Stomach (tissue), 9 donors: ENCODE data around the gene CELA2A. TPM values are rescaled to one million over a fixed set of nuclear protein-coding genes. Genes with fewer than 3 reads are reported as not detected.

Experiments
- DNase-seq, 2 donors: peaks; one replicate each; pipeline versions ENCODE4 v3.0.0 to v3.0.0-alpha.2; 2013 to 2019
- H3K27ac ChIP-seq, 5 donors: fragments of 200-600 bp in 4 of 5; sonication (generic) in 4 of 5; one replicate each; pipeline ENCODE4 v1.5.1; 2013 to 2019; ENCODE audit warnings: mild to moderate bottlenecking in 1 of 5, moderate library complexity in 1 of 5
- H3K27me3 ChIP-seq, 3 donors: fragments of 200-600 bp; sonication (generic); one replicate each; pipeline ENCODE4 v1.5.1; 2017 to 2019; ENCODE audit warnings: mixed run types in 1 of 3
- H3K36me3 ChIP-seq, 4 donors: fragments of 200-600 bp; sonication (generic); 1 replicate in 3 of 4; 2 replicates in 1 of 4; pipeline ENCODE4 v1.5.1; 2016 to 2019
- H3K4me1 ChIP-seq, 4 donors: fragments of 200-600 bp; sonication (generic); one replicate each; pipeline ENCODE4 v1.5.1; 2016 to 2019
- H3K4me3 ChIP-seq, 4 donors: fragments of 200-600 bp; sonication (generic) in 3 of 4; one replicate each; pipeline ENCODE4 v1.5.1; 2016 to 2019; ENCODE audit warnings: mild to moderate bottlenecking in 1 of 4
- H3K9me3 ChIP-seq, 4 donors: fragments of 200-600 bp; sonication (generic); one replicate each; pipeline ENCODE4 v1.5.1; 2016 to 2019
- CTCF ChIP-seq, 7 experiments: fragments of 450-650 bp in 4 of 7; fragments of 200-600 bp in 3 of 7; sonication (generic) in 3 of 7; IDR thresholded peaks; one replicate each; pipeline ENCODE4 v1.5.1; 2016 to 2019; ENCODE audit warnings: antibody characterized with exemption in 7 of 7, control low read depth in 2 of 7, mild to moderate bottlenecking in 1 of 7
- EP300 ChIP-seq: sonication (generic); formaldehyde crosslinking; IDR thresholded peaks from one replicate; pipeline ENCODE4 v1.6.1; 2017; ENCODE audit warnings: antibody characterized with exemption
- POLR2A ChIP-seq, 4 donors: fragments of 450-650 bp; IDR thresholded peaks; one replicate each; pipeline ENCODE4 v1.6.1; 2016; ENCODE audit warnings: antibody characterized with exemption in 4 of 4, control low read depth in 2 of 4, mild to moderate bottlenecking in 1 of 4, moderate library complexity in 1 of 4
- POLR2AphosphoS5 ChIP-seq, 3 donors: sonication (generic); formaldehyde crosslinking; IDR thresholded peaks; one replicate each; pipeline ENCODE4 v1.6.1; 2016; ENCODE audit warnings: antibody characterized with exemption in 3 of 3
- WGBS, 5 donors: extraction: QIAGEN DNeasy Blood & Tissue Kit in 3 of 5; methylation state at CpG; one replicate each; pipeline versions ENCODE4 v1.1.5 to v1.1.7; 2013 to 2018; 5-methylcytosine and 5-hydroxymethylcytosine counted together
- intact Hi-C: fragments of 100-400 bp; cut with DNase I; formaldehyde crosslinking; loops from one replicate; pipeline ENCODE4 v1.15.1; 2023; ENCODE audit warnings: low total_unique reads
- polyA plus RNA-seq, 3 donors: library from polyadenylated mRNA; stranded (reverse); fragments of 200-250 nt; gene quantifications; one replicate each; pipeline ENCODE4 v1.2.3, GENCODE V29; 2013
- total RNA-seq, 5 donors: library from RNA; depleted of rRNA; stranded (reverse); fragments of >200 nt; gene quantifications; one replicate each; pipeline versions ENCODE4 v1.1.0 to v1.2.3, GENCODE V29; 2014 to 2016
- donor health status: healthy with polysubstance abuse.
- donor health status: Bipolar disorder and iron deficiency.
- donor health status: healthy.

The CELA2A gene
- total and polyA plus RNA-seq, 8 donors, result 0.43 to 3.1 (median 1.1) TPM; not detected in 4

DNA sequence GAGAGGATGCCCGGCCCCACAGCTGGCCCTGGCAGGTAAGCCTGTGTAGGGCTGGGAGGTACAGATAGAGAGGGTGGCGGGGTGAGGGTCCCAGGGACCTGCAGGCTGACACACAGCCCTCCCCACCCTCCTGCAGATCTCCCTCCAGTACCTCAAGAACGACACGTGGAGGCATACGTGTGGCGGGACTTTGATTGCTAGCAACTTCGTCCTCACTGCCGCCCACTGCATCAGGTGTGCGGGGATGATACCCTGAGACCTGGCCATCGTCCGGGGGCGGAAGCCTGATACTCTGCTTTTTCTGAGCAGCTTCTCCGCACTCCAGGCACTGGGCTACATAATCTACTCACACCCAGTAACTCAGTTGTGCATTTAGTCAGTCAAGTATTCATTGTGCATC lies 16.2 kb upstream of the CELA2A start:
- Histone ChIP-seq H3K9me3 (no peaks in the 10 kb centered on the region), H3K36me3 (no peaks in the 10 kb centered on the region), H3K27ac (no peak overlapping the region), H3K27me3 (no peaks in the 10 kb centered on the region), H3K4me3 (no peak overlapping the region), H3K4me1 (peaks cover 0 to 6% (median 0%) of the 10 kb centered on the region in 4 donors)
- TF ChIP-seq POLR2A (IDR thresholded peaks at IDR 0.05) (no peak), CTCF (IDR thresholded peaks at IDR 0.05) (no peak), POLR2AphosphoS5 (IDR thresholded peaks at IDR 0.05) (no peak), EP300 (no peak)
- no peak for DNase-seq
- WGBS, 5 donors, result 85 to 95% (median 90%) methylated on average over 12 to 13 of the region's 13 CpGs
- intact Hi-C loops, result no loop called here

DNA sequence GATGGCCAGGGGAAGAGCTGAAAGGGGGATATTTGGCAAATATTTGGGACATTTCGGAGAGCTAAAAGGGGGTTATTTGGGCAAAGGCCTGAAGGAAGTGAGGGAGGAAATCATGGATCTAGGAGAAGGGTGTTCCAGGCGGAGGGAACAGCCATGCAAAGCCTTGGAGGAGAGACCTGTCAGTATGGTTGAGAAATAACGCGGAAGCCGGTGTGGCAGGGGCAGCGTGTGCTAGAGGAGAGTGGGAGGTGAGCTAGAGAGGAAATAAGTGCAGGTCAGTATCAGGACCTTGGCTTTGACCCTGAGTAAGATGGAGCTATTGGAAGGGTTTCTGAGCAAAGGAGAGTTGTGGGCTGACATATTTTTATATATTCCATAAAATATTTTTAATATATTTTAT lies 15.3 kb upstream of the CELA2A start:
- Histone ChIP-seq H3K9me3 (no peaks in the 10 kb centered on the region), H3K27me3 (no peaks in the 10 kb centered on the region), H3K4me3 (no peak overlapping the region), H3K36me3 (no peaks in the 10 kb centered on the region), H3K4me1 (no peaks in the 10 kb centered on the region), H3K27ac (no peak overlapping the region)
- 79 to 89% (median 88%) methylated on average over 6 of the region's 6 CpGs for WGBS, 5 donors
- TF ChIP-seq POLR2AphosphoS5 (IDR thresholded peaks at IDR 0.05) (no peak), EP300 (no peak), POLR2A (IDR thresholded peaks at IDR 0.05) (no peak)
- no peak for DNase-seq
- intact Hi-C loops, result no loop called here

- intact Hi-C loops, result no loop called here
- H3K27ac ChIP-seq, result no peak overlapping the region
- WGBS, 5 donors, result 76 to 94% (median 84%) methylated on average over 8 of the region's 8 CpGs
- H3K4me3 ChIP-seq, result no peak overlapping the region
- no peaks in the 10 kb centered on the region for H3K4me1 ChIP-seq
- no peaks in the 10 kb centered on the region for H3K9me3 ChIP-seq
- no peaks in the 10 kb centered on the region for H3K36me3 ChIP-seq
- H3K27me3 ChIP-seq, result no peaks in the 10 kb centered on the region
- no peak for TF ChIP-seq EP300
- TF ChIP-seq POLR2A (IDR thresholded peaks at IDR 0.05), result no peak
- TF ChIP-seq POLR2AphosphoS5 (IDR thresholded peaks at IDR 0.05), result no peak
- TF ChIP-seq CTCF (IDR thresholded peaks at IDR 0.05), result no peak
- no peak for DNase-seq
Measured at GRCh38 chr1:15442119-15442518, 14.4 kb upstream of the CELA2A start.

GRCh38 chr1:15442759-15443158 lies 13.8 kb upstream of the CELA2A start:
- Histone ChIP-seq H3K27ac (no peak overlapping the region), H3K4me1 (no peaks in the 10 kb centered on the region), H3K27me3 (peaks cover 0 to 3% (median 0%) of the 10 kb centered on the region in 3 donors), H3K4me3 (no peak overlapping the region), H3K36me3 (no peaks in the 10 kb centered on the region), H3K9me3 (no peaks in the 10 kb centered on the region)
- no peak for DNase-seq
- intact Hi-C loops, result no loop called here
- WGBS, 5 donors, result 83 to 92% (median 91%) methylated on average over 5 of the region's 5 CpGs
- TF ChIP-seq CTCF (IDR thresholded peaks at IDR 0.05) (no peak), POLR2AphosphoS5 (IDR thresholded peaks at IDR 0.05) (no peak), EP300 (no peak), POLR2A (IDR thresholded peaks at IDR 0.05) (no peak)

GRCh38 chr1:15443281-15443680 lies 13.3 kb upstream of the CELA2A start:
- H3K36me3 ChIP-seq, result no peaks in the 10 kb centered on the region
- TF ChIP-seq POLR2A (IDR thresholded peaks at IDR 0.05) (no peak), CTCF (IDR thresholded peaks at IDR 0.05) (no peak), POLR2AphosphoS5 (IDR thresholded peaks at IDR 0.05) (no peak), EP300 (no peak)
- H3K4me1 ChIP-seq, result no peaks in the 10 kb centered on the region
- WGBS, 5 donors, result 63 to 71% (median 66%) methylated on average over 5 of the region's 5 CpGs
- no peak overlapping the region for H3K27ac ChIP-seq
- H3K9me3 ChIP-seq, result no peaks in the 10 kb centered on the region
- DNase-seq, result no peak
- intact Hi-C loops, result no loop called here
- H3K4me3 ChIP-seq, result no peak overlapping the region
- H3K27me3 ChIP-seq, result peaks cover 0 to 3% (median 0%) of the 10 kb centered on the region in 3 donors
